ENCODE data around the gene GNPNAT1. TPM values are rescaled to one million over a fixed set of nuclear protein-coding genes. Genes with fewer than 3 reads are reported as not detected.

The GNPNAT1 gene
- total and polyA plus RNA-seq, 2 of the 8 experiments (the other 6 are each of a cell fraction or from before 2014, with no cell fraction given) = 25.5 to 54.1 TPM

DNA sequence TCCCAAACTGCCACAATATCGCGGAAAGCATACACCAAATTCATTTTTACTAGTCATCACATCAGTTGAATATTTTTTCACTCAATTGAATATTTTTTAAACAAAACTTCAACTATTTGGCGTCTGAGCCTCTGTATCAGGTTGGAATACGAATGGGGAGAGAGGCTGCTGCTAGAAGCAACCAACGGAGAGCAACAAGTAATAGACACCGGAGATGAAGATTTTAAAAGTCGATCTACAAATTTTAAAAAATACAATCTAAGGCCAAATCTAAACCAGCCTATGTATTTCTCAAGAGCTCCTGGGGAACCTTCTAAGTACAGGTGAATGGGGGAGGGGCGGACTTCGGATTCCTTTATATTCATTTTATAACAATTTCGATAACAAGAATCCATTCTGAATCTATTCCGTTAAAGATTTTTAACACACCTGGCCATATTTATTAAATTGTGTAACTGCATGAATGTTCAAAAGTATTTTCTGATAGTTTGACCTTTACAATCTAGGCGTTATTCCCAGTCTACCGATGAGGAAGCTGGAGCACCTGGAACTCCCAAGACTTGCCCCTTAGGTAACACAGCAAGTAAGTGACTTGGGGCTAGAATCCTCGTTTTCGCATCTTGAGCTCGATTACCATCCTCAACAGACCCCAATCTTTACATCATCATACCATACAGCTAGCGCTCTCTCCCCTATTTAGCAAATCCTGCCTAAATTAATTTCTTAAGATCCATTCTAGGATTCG lies 1.2 kb downstream of the GNPNAT1 start (continued):
- TF ChIP-seq CHD1 (IDR thresholded peaks at IDR 0.05; ENCODE audit: low read depth, low read length) = no peak
- no peak for TF ChIP-seq SRF (IDR thresholded peaks at IDR 0.05; ENCODE audit: low read depth, low read length)
- no peak for TF ChIP-seq RNF2 (IDR thresholded peaks at IDR 0.05; ENCODE audit: borderline replicate concordance, low read depth, low read length, missing control alignments, poor library complexity, severe bottlenecking)
- TF ChIP-seq GTF2F1 (IDR thresholded peaks at IDR 0.05; ENCODE audit: borderline replicate concordance, low read depth, low read length) = no peak
- no peak for TF ChIP-seq BCL11A (IDR thresholded peaks at IDR 0.05; ENCODE audit: low read depth in 2 of 2, low read length in 2 of 2)

Measured in H1 (cell line).